Psoas muscle (tissue), 8 donors: ENCODE results near the gene NSFL1C. TPM values are rescaled to one million over a fixed set of nuclear protein-coding genes. Genes with fewer than 3 reads are reported as not detected.

Source experiments
- ATAC-seq, 4 donors: fragments of 200-7000 bp; cut with Tn5 transposase; one replicate each; pipeline ENCODE4 v1.9.1; 2020; ENCODE audit warnings: moderate library complexity in 3 of 4, mild to moderate bottlenecking in 2 of 4
- DNase-seq, 2 donors: peaks; one replicate each; pipeline ENCODE4 v3.0.0-alpha.2; 2020
- H3K27ac ChIP-seq: fragments of 200-600 bp; one replicate; pipeline ENCODE4 v1.8.0; 2022
- H3K27me3 ChIP-seq, 3 donors: fragments of 200-600 bp in 1 of 3; one replicate each; pipeline versions ENCODE4 v1.6.1 to v1.8.0; 2013 to 2022; ENCODE audit warnings: low read length in 2 of 3, mild to moderate bottlenecking in 2 of 3, moderate library complexity in 1 of 3; ENCODE audit not compliant: insufficient read depth in 3 of 3
- H3K36me3 ChIP-seq, 2 donors: fragments of 200-600 bp in 1 of 2; one replicate each; pipeline versions ENCODE4 v1.6.1 to v1.8.0; 2013 to 2022; ENCODE audit warnings: low read depth in 1 of 2, mild to moderate bottlenecking in 1 of 2, moderate library complexity in 1 of 2; ENCODE audit not compliant: insufficient read depth in 1 of 2
- H3K4me1 ChIP-seq: fragments of 200-600 bp; one replicate; pipeline ENCODE4 v1.8.0; 2022
- H3K4me3 ChIP-seq: fragments of 200-600 bp; one replicate; pipeline ENCODE4 v1.8.0; 2022; ENCODE audit warnings: mild to moderate bottlenecking
- H3K9me3 ChIP-seq: fragments of 200-600 bp; one replicate; pipeline ENCODE4 v1.8.0; 2022
- WGBS, 3 donors: extraction: QIAGEN DNeasy Blood & Tissue Kit; methylation state at CpG; one replicate each; pipeline versions ENCODE4 v1.1.6 to v1.1.7; 2013; 5-methylcytosine and 5-hydroxymethylcytosine counted together
- intact Hi-C, 2 donors: fragments of 100-400 bp; cut with DNase I; formaldehyde crosslinking; loops; one replicate each; pipeline versions ENCODE4 v1.11.0 to v1.14.2; 2022
- polyA plus RNA-seq, 3 donors: library from polyadenylated mRNA; stranded (reverse); fragments of 200-250 nt; gene quantifications; one replicate each; pipeline ENCODE4 v1.2.3, GENCODE V29; 2013
- total RNA-seq, 4 donors: library from RNA; stranded (reverse); fragmentation: NEBNext Ultra II Directional in 2 of 4; extraction: Animal tissue kit (Norgen Biotek cat#: 25700) in 2 of 4; gene quantifications; one replicate each; pipeline versions ENCODE4 v1.2.1 to v1.2.4, GENCODE V29; 2021 to 2023
- TF ChIP-seq, protein P1 (sequence below): fragments of 200-600 bp; IDR thresholded peaks from one replicate; pipeline ENCODE4 v1.8.0; 2022; ENCODE audit warnings: antibody characterized with exemption
- donor health status: healthy with polysubstance abuse.
- donor health status: DM: no; HTN: no; CAD: no; lungs with moderate emphysema.
- donor health status: Bipolar disorder and iron deficiency.
- donor health status: healthy.
- donor health status: DM: yes; HTN: yes; CAD: no.
- donor health status: DM: no; HTN: no; CAD: no.
- donor health status: DM: no; HTN: no; CAD: no.
- donor health status: DM: yes; HTN: yes; CAD: no.

Gene NSFL1C
- total and polyA plus RNA-seq, 7 donors: 82.8 to 135 (median 107) TPM

DNA sequence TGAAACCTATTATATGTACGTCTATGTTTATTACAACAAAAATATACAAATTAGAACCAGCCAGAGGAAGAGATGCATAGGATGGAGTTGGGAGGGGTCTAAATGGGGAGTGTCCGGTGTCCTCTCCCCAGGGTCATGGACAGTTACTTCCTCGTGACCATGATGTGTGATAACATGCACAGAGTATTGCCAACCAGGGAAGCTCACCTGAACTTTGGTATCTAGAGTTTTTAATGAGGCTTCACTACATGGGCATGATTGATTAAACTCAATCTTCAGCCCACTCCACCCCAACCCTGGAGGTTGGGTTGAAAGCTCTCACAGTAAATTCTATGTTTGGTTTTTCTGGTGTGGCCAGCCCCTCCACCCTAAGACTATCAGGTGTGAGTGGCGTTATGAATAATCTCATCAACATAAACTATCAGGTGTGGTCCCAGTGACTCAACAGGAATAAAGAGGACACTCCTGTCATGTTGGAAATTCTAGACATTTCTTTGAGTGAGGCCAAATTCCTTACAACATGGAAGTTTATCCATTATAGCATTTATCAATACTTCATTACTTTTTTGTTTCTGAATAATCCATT is 37.4 kb downstream of the NSFL1C start:
- Histone ChIP-seq H3K27me3 (no peaks in the 10 kb centered on the region), H3K9me3 (no peaks in the 10 kb centered on the region), H3K4me3 (no peak overlapping the region), H3K4me1 (no peaks in the 10 kb centered on the region), H3K36me3 (peaks cover 0 to under 1% of the 10 kb centered on the region in 2 donors), H3K27ac (no peak overlapping the region)
- ATAC-seq: no peak
- 87 to 89% (median 89%) methylated on average over 4 of the region's 4 CpGs for WGBS, 3 donors
- intact Hi-C loops: no loop called here
- DNase-seq: no peak
- TF ChIP-seq, protein P1, sequence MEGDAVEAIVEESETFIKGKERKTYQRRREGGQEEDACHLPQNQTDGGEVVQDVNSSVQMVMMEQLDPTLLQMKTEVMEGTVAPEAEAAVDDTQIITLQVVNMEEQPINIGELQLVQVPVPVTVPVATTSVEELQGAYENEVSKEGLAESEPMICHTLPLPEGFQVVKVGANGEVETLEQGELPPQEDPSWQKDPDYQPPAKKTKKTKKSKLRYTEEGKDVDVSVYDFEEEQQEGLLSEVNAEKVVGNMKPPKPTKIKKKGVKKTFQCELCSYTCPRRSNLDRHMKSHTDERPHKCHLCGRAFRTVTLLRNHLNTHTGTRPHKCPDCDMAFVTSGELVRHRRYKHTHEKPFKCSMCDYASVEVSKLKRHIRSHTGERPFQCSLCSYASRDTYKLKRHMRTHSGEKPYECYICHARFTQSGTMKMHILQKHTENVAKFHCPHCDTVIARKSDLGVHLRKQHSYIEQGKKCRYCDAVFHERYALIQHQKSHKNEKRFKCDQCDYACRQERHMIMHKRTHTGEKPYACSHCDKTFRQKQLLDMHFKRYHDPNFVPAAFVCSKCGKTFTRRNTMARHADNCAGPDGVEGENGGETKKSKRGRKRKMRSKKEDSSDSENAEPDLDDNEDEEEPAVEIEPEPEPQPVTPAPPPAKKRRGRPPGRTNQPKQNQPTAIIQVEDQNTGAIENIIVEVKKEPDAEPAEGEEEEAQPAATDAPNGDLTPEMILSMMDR: no peak

DNA sequence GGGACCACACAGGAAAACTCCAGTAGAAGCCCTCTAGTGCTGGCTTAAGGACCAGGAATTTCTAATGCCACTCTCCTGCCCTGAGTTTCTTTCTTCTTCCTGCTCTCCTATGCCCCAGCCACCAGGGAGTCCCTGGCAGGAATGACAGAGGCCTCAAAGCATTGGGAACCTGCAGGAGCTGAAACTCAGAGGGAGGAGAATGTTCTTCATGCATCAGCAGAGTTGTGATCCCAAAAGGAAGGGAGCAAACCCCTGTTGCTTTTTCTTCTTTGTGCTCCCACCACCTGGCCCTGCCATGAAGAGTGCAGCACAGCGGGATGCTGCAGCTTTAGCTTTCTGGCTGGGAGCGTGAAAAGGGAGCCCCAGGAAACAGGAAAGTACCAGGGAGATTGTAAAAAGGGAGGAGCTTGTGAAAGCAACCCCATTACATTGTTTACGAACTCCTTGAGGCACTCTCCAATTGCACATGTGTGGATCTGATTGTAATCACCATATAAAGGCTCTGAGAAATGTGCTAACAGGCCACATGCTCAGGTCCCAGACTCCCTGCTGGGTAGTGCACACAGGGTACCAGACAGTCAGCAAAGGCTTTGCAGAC is 39.1 kb downstream of the NSFL1C start:
- no peak overlapping the region for H3K4me3 ChIP-seq
- WGBS, 3 donors: 34 to 40% (median 36%) methylated on average over 3 of the region's 3 CpGs
- no peaks in the 10 kb centered on the region for H3K4me1 ChIP-seq
- TF ChIP-seq, protein P1: no peak
- no peaks in the 10 kb centered on the region for H3K36me3 ChIP-seq
- H3K9me3 ChIP-seq: no peaks in the 10 kb centered on the region
- intact Hi-C loops: no loop called here
- no peak overlapping the region for H3K27ac ChIP-seq
- DNase-seq (no peak), ATAC-seq (no peak)
- H3K27me3 ChIP-seq: no peaks in the 10 kb centered on the region

DNA sequence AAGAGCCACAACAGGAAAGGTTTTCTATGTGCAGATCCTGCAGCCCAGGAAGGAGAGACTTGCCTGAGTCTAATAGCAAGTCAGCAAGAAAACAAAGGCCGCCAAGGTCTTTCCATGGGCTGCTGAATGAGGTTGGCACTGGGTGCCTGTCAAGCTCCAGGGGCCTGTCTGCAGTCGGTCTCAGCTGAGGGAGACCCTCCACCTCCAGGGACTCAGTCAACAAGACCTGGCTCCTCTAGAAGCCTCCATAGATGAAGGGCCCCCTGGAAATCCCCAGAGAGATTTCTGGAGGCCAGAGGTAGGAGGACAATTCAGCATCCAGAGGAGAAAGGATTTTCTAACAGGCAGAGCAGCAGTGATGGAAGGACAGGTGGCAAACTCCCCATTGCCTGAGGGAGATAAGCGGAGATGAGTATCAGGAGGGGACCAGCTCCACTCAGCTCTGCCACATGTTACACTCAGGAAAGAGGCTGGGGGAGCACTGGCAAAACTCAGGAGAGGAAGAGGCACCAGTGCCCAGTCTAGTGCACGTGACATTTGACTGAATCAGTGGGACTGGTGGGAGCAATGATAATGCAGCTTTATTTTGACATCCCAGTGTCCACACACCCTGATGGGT is 40.3 kb downstream of the NSFL1C start:
- no peaks in the 10 kb centered on the region for H3K27me3 ChIP-seq
- no peaks in the 10 kb centered on the region for H3K36me3 ChIP-seq
- 55 to 61% (median 61%) methylated on average over 4 of the region's 4 CpGs for WGBS, 3 donors
- no peaks in the 10 kb centered on the region for H3K9me3 ChIP-seq
- no peak overlapping the region for H3K27ac ChIP-seq
- TF ChIP-seq, protein P1: no peak
- ATAC-seq (no peak), DNase-seq (no peak)
- H3K4me1 ChIP-seq: no peaks in the 10 kb centered on the region
- intact Hi-C loops: no loop called here
- no peak overlapping the region for H3K4me3 ChIP-seq

DNA sequence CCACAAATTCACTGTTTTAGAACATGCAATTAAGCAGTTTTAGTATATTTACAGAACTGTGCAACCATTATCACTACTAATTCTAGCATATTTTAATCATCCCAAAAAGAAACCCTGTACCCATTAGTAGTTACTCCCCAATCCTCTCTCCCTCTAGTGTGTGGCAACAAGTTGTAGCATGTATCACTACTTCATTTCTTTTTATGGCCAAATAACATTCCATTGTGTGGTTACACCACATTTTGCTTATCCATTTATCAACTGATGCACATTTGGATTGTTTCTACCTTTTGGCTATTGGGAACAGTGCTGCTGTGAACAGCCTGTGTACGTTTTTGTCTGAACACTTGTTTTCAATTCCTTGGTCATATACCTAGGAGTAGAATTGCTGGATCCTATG is 42.3 kb downstream of the NSFL1C start:
- intact Hi-C loops: no loop called here
- no peak overlapping the region for H3K27ac ChIP-seq
- H3K4me1 ChIP-seq: no peaks in the 10 kb centered on the region
- TF ChIP-seq, protein P1: no peak
- no peak for ATAC-seq
- no peaks in the 10 kb centered on the region for H3K27me3 ChIP-seq
- no peaks in the 10 kb centered on the region for H3K36me3 ChIP-seq
- H3K4me3 ChIP-seq: no peak overlapping the region
- DNase-seq: no peak
- 68 to 77% (median 70%) methylated on average over 1 of the region's 1 CpG for WGBS, 3 donors
- peaks cover 9% of the 10 kb centered on the region for H3K9me3 ChIP-seq
